GM18508 (cell line): Measurements from ENCODE around the gene MYPN.
"Not testable (repeated sequence)": the region's sequence is repeated elsewhere in the genome, so short reads cannot be mapped to it uniquely, and the experiment has no call there.

Source experiments
- ATAC-seq: cut with Tn5 transposase; IDR thresholded peaks from one replicate; pipeline ENCODE4 v1.9.1; 2021; ENCODE audit warnings: moderate number of reproducible peaks; ENCODE audit not compliant: insufficient read depth, unreplicated experiment

Gene MYPN

GRCh38 chr10:68158031-68158430, 48.7 kb downstream of the MYPN start:
- no peak for ATAC-seq

- peak; percentile 97 for ATAC-seq
Measured at GRCh38 chr10:68163735-68164134, 54.4 kb downstream of the MYPN start.

- no peak for ATAC-seq
Measured at GRCh38 chr10:68165643-68166042, 56.4 kb downstream of the MYPN start.

GRCh38 chr10:68166871-68167585, 57.7 kb downstream of the MYPN start:
- ATAC-seq: no peak

GRCh38 chr10:68167586-68168189, 58.4 kb downstream of the MYPN start:
- no peak for ATAC-seq

- ATAC-seq: peak; percentile 38
Measured at GRCh38 chr10:68171539-68172080, 62.3 kb downstream of the MYPN start.

GRCh38 chr10:68172324-68172723, 63.0 kb downstream of the MYPN start:
- ATAC-seq: no peak

- no peak for ATAC-seq
Measured at GRCh38 chr10:68175949-68176348, 66.7 kb downstream of the MYPN start.

GRCh38 chr10:68176797-68177196, 67.5 kb downstream of the MYPN start:
- ATAC-seq: no peak

- no peak for ATAC-seq
Measured at GRCh38 chr10:68178592-68178991, 69.3 kb downstream of the MYPN start.

GRCh38 chr10:68179016-68179415, 69.7 kb downstream of the MYPN start:
- no peak for ATAC-seq

- ATAC-seq: no peak
Measured at GRCh38 chr10:68180490-68180889, 71.2 kb downstream of the MYPN start.

GRCh38 chr10:68184546-68184945, 75.3 kb downstream of the MYPN start:
- ATAC-seq: no peak

GRCh38 chr10:68185085-68185484, 75.8 kb downstream of the MYPN start:
- ATAC-seq: no peak

- no peak for ATAC-seq
Measured at GRCh38 chr10:68188835-68189234, 79.5 kb downstream of the MYPN start.

- no peak for ATAC-seq
Measured at GRCh38 chr10:68192113-68192512, 82.8 kb downstream of the MYPN start.

GRCh38 chr10:68194290-68194689, 85.0 kb downstream of the MYPN start:
- no peak for ATAC-seq

- not testable (repeated sequence) for ATAC-seq
Measured at GRCh38 chr10:68195776-68196175, 86.5 kb downstream of the MYPN start.

GRCh38 chr10:68196701-68197100, 87.4 kb downstream of the MYPN start:
- no peak for ATAC-seq

GRCh38 chr10:68202960-68203353, 93.7 kb downstream of the MYPN start:
- no peak for ATAC-seq

GRCh38 chr10:68208424-68209042, 99.2 kb downstream of the MYPN start:
- ATAC-seq: no peak
